ENCODE measurements around the gene FIP1L1. TPM values are rescaled to one million over a fixed set of nuclear protein-coding genes. Genes with fewer than 3 reads are reported as not detected.
"Not testable (repeated sequence)": the region's sequence is repeated elsewhere in the genome, so short reads cannot be mapped to it uniquely, and the experiment has no call there.

Gene FIP1L1
- total RNA-seq, 1 donor from 2014 or later = 33.2 TPM

DNA sequence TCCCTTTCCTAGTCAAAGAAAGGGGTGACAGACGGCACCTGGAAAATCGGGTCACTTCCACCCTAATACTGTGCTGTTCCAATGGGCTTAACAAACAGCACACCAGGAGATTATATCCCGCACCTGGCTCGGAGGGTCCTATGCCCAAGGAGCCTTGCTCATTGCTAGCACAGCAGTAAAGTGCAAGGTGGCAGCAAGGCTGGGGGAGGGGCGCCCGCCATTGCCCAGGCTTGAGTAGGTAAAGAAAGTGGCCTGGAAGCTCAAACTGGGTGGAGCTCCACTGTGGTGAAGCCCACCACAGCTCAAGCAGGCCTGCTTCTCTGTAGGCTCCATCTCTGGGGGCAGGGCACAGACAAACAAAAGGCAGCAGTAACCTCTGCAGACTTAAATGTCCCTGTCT lies 89.1 kb downstream of the FIP1L1 start:
- DNase-seq (ENCODE audit: low spot score) = not testable (repeated sequence)

DNA sequence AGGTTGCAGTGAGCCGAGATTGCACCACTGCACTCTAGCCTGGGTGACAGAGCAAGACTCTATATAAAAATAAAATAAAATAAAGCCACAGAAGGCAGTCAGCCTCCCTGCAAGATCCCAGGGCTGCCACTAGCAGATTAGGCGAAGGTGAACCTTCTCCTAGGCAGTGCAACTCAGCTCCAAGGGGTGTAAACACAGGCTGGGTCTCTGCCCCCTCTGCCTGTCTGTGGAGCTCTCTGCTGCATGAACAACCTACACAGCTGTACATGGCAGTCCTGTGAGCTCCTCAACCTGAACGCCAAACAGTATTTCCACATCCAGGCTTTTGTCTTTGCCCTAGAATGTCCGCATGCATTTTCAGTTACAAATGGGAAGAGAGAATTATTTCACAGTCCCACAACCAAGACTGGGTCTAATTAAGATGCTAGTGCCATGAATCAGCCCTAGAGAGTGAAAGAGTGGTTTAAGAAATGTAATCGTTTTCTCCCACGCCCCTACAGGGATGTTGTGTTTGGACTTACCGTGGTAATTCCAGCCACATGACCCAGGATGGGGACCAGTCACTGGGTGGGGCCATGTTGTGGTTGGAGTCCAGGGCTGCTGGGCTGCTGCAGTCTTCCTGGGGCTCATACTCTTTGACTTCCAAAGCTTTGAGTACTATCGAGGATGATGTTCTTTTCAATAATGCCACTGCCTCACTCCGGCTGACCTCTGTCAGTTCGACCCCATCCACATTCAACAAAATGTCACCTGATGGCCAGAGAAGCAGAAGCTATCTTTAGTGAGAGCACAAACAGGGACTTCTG lies 99.0 kb downstream of the FIP1L1 start:
- DNase-seq (ENCODE audit: low spot score) = no peak

DNA sequence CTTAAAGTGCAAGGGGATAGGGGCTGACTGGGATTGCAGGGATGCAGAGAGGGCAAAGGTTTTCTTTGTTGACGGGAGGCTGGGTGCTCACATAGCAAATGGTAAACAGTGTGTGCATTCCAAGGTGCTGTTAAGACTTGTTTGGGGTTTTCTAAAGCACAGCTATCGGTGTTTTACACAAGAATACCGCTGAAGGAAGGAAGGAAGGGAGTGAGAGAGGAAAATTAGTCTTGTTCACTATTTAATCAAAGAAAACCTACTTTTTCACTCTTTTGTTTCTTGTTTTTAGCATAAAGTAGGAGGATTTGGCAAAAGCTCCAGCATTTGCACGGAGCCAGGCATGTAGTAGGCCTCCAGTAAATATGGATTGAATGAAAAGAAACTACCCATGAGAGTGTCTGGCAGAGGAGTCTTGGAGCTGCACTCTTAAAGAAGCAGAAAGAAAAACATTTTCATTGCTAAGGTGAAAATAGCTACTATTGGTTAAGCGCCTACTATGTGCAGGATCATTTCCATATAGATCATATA lies 99.7 kb downstream of the FIP1L1 start:
- no peak for DNase-seq (ENCODE audit: low spot score)

DNA sequence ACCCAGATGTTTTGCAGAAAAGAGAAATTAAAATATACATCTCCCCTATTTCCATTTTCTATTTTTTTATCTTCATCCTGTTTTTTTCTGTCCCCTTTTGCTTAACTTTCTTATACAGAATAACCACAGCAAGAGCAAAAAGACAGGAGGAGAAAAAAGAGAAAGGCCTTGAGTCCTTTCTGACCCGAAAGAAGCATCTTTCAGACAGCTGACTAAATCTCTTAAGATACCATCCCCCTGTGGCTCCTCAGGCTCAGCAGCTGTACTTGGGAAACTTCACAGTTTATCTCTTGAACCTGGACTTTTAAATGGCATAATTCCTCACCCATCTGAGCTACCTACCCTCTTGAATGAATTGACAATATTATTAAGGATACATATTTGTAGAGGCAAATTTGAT lies 100.2 kb downstream of the FIP1L1 start:
- DNase-seq (ENCODE audit: low spot score) = no peak

DNA sequence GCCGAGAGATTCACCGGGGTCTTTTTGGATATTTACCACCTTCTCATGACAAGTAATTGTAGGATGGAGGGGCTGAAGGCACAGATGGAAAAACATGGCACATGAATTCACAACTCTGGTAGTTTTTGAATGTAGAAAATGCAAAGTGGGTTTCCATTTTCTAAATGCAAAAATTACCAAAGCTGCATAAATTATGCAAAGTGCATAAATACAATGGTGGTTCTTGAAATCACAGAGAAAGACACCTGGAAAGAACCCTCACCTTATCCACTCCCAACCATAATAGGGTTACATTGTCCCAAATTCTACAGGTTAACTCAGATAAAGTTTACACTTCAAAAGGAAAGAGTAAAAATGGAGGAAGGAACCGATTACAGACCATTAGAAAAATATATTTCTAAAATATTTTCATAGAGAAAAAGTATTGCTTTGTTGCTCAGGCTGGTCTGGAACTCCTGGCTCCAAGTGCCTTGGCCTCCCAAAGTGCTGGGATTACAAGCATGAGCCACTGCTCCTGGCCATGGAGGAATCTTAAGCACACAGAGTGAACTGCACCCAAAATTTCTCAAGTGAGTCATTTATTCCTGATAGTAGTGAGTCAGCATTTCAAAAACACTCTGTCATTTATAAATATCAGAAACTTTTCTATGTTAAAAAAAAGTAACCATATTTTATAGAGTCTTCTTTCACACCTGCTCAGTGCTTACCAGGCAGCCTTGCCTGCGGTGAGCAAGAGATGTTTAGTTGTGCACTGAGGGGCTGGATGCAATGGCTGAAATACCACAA lies 101.4 kb downstream of the FIP1L1 start:
- no peak for DNase-seq (ENCODE audit: low spot score)

DNA sequence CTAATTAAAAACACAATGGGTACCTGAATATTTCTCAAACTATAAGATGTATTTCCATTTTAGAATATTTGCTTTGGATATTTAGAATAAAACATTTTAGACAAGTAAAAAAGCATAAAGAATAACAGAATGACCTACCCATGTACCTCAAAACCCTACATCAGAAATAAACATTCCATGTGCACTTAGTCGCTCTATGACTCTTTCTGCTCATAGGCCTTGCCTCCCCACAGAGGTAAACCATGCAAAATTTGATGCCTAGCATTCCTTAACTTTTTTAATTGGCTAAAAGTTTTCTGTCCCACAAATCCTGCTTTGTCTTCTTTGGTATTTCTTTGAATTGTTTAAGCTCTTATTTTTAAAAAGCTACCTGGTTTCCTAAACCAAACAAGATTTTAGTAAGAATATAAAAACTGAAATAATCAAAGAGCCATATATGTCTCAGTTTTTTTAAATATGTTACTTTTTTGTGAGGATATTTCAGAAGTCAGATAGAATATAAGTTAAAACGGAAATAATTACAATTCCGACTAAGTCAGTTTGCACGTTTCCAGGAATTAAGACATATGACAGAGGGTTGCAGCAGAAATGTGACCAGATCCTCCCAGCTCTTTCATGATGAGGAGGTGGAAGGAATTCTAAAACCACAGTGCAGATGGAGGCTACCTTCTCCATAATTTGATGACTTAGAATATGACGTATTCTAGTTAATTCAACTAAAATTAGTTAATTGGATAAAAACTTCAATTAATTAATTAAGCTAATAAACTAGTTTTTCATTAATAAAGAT lies 102.5 kb downstream of the FIP1L1 start:
- DNase-seq (ENCODE audit: low spot score) = no peak

DNA sequence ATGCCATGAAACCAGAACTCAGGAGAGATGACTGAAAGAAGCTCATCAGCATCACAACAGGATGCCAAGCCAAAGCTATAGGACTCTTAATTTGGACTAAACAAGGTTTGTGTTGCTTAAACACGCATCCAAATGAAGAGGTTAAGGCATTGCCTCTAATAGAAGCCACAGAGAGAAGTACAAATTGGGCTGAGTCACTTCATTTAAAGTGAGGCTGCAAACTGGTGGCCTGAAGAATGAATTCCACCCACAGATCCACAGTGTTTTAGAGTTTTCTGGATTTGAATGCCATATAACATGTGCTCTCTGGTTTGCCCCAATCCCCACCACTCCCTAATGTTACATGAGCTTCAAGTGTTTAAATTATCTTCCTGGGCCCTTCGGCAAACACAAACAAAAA lies 103.5 kb downstream of the FIP1L1 start:
- no peak for DNase-seq (ENCODE audit: low spot score)

DNA sequence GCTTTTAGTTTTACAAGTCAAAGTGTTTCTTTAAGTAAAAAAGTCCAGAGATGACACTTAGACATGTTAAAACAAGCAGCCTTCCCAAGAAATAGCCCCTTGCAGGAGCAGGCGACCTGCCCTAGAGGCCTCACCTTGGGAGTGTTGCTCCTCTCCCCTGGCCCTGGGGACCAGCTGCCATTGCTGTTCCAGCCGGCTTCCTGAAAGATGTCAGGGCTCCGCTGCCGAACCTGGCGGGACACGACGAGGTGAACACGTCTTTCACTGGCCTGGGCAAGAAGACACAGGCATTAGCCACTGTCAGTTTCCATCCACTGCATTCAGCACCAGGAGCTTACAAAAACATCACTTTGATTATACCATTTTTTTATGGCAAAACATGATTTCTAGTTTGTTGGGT lies 104.1 kb downstream of the FIP1L1 start:
- DNase-seq (ENCODE audit: low spot score) = no peak

DNA sequence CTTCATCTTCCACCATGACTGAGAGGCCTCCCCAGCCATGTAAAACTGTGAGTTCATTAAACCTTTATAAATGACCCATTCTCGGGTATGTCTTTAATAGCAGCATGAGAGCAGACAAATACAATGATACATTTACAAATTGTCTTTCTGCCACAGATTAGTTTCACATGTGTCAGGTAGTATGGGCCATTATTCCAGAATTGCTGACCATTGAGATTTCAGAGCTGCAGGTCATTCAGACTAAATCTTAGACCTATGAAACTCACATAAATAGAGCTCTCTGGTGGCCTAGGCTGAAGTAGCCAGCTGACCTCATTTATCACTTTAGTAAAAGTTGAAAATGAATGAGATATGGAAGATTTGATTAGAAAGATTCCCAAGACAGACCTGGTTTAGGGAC lies 105.8 kb downstream of the FIP1L1 start:
- no peak for DNase-seq (ENCODE audit: low spot score)

DNA sequence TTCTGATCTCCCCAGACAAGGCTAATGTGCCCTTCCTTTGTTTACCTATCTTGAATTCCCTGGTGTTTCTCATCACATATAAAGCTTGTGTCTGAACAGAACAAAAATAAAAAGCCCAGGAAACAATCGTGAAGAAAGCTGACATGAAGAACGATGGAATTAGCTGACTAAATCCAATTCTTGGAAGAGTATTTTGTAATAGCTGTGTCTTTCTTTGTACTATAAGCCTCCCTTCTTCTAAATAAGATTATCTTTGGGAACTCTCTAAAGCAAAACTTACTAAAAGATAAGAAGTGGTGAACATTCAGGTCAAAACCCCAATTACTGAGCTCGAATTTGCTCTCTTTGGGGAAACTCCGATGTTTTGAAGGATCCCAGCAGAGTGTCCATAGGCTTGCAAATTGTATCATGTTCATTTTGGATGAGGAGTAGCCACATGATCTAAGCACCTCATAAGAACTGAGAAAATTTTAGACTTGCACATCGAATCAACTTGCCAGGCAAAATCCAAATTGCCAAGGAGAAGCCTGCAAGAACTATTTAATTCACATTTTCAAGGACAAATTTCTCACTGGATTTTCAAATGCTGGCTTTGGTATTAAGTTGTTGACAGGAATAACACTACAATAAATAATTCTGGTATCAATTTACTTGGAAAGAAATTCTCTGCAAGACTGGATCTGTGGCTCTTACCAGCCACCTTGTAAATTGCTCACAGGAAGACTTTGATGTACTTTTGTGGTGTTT lies 107.6 kb downstream of the FIP1L1 start:
- DNase-seq (ENCODE audit: low spot score) = no peak

DNA sequence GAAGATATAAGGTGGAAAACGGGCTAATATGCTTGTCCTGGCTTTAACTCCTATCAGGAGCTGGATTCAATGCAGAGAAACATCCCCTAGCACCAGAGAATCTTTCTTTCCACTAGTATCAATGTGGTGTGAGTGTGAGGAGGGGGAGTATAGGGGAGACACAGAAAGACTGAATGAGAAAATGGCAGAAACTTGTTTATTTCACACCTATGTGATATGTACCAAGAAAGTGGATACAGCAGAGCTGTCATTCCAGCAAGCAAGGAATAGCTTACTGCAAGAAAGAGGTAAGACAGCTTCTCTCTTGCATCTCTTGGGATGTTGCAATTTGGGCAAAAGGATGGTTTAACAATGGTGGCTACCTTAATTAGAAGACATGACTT lies 108.2 kb downstream of the FIP1L1 start:
- no peak for DNase-seq (ENCODE audit: low spot score)

DNA sequence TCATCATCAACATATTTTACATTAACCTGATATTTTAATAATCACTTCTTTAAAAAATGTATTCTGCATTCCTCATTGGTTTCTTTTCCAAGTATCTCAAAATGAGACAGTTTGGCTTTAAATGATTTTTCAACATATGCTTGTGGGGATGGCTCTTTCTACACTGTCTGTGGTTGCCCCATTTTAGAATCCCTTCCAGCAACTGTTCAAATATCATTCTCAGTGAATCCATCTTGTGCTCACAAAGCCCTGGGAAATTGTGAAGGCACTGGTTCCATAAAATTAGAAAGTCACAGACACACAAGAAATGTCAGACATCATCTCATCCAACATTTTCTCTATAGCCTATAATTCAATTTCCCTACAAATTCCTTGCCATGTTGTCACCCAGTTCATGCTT lies 110.3 kb downstream of the FIP1L1 start:
- DNase-seq (ENCODE audit: low spot score) = no peak

DNA sequence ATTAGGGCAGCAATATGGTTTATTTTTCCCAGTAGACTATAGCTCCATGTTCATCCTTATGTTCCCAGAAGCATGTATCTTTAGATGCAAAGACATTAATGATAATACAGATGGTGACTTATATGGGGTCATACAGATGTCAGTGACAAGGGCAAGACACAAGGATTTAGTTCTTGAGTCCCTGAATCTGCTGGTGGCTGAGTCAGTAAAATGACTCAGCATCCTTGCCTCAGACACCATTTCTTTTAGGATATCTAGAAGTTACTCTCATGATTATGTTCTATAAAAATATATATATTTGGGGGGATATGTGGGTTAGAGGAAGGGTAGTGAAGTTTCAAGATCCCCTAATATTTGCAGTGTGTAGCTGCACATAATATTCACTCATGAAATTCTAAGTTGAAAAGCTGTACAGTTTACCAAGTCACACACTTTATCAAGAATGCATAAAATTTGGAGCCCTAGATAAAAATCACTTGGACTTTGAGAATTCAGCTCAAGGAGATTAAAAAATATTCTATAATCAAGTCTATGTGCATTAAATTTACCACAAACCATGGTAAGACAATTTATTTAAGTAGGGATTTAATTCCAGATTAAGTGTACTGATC lies 111.9 kb downstream of the FIP1L1 start:
- no peak for DNase-seq (ENCODE audit: low spot score)

DNA sequence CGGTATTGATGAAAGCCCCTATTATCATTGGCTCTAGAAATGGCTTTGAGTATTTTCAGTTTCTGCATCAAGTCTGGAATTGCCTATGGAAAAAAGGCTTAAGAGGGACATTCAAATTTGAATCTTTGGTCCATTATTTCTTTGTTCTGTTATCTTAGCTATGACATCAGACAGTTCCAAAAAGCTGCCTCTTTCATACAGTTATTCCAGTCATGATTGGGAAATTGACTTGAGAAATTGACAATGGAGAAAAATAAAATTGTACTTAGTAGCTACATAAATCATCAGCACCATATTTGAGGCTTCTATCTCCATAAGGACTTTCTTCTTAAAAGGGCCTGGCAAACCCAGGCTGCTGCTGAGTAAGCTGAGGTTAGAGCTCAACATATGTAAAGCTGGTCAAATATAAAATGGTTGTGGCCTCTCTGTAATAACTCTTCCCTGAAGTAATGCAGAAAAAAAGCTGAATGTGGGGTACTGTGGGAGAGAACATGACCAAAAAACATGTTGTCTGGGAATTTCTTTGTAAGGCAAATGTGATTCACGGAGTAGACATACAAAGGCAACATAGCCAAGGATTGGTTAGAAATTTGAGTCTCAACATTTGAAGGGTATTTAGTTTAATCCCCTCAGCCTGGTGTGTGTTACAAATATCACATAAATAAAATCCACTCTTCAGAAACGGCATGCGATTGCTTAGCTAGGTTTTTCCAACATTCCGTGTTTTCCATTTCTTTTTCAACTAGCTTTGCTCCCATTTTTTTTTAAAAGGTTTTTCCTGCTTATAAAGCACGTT lies 112.9 kb downstream of the FIP1L1 start:
- no peak for DNase-seq (ENCODE audit: low spot score)

DNA sequence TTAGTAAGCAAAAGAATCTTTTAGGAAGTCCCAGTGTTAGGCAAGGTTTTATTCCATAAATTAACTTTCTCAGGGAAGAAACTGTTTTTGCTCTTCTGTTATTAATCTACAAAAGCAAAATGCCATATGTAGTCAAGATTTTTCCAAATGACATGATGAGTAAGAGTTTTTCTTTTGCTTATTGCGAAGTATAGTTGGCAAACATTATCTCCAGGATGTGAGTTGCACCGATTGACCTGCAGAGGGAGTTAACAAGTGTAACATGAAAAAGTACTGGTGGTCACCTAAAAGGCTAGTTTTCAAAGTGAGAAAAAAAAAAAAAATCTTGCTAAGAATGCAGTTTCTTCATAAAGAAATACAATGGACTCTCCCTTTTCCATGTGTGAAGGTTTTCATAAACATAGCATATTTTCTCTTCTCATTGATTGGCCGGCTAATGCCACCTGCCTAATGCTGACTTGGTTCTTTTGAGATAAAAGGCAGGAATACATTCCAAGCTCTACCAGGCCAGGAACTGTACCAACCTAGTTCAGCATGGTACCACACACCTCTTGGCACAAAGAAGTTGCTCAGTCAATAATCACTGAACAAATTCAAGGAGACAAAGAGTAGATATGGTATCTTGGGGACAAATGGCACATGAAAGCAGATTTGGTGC lies 113.7 kb downstream of the FIP1L1 start:
- no peak for DNase-seq (ENCODE audit: low spot score)

DNA sequence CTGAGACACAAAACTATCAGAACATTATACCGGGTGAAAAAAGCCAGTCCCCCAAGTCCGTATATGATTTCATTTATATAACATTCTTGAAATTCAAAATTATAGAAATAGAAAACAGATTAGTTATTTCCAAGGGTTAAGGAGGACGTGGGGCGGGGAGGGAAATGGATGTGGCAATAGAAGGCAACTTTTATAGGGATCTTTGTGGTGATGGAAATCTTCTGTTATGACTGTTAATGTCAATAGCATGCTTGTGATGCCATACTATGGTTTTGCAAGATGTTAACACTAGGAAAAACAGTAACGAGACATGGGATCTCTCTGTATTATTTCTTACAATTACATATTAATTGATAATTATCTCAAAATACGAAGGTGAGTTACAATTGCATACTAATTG lies 117.4 kb downstream of the FIP1L1 start:
- no peak for DNase-seq (ENCODE audit: low spot score)

DNA sequence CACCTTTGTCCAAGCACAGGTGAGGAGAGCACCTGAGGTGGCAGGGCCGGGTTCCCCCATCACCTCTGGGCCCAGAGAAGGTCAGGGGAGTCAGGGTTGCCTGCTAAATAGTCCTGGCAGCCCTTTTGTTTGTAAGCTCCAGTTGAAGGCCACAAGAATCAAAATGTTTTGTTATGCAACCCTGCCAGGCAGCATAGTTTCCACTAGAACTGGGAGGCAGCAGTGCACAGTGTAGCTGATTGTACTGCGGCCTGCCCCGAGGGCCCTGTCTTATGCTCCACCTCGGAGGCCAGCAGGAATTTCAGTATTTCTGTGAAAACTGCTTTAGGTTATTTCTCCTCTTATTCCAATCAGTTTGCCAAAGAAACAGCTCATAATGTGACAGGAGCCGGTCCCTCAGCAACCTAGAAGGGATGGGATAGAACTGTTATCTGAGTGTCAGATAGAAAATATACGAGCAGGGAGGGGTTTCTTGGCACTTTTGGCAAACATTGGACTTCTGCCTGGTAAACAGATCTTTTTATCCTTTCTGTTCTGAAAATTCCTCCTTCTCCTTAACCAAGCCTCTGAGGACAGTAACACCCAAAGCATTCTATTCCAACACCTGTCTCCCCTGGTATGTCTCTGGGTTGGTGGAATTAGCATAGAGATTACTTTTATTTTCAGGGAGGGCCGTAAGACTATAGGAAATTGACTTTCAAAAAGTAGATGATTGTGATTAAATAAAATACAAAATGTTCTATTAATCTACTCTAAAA lies 120.2 kb downstream of the FIP1L1 start:
- no peak for DNase-seq (ENCODE audit: low spot score)

DNA sequence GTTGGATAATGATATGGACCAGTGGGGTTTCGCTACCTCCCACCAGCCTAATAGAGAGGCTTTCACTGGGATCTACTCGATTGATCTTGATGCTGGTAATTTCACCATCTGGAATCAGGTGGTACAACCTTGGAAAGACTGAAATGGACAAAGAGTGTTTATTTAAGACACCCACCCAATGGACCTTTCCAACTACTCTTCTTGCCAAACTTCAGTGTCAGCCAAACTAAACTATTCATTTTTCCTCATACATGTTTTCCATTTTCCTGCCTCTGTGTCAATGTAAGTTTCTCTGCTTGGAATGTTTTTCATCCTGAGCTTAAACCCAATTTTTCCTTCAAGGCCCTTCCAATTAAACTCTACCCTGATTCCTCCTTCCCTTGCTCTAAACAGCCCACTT lies 121.3 kb downstream of the FIP1L1 start:
- no peak for DNase-seq (ENCODE audit: low spot score)

Data from mesenteric fat pad (tissue), 1 donor.